K562 (cell line): ENCODE data around the gene EWSR1. TPM values are rescaled to one million over a fixed set of nuclear protein-coding genes. Genes with fewer than 3 reads are reported as not detected.

Source experiments
- ATAC-seq: fragments of 200-7000 bp; cut with Tn5 transposase; 3 replicates; pipeline ENCODE4 v1.9.1; 2020; ENCODE audit warnings: moderate library complexity
- BruUV-seq: library from RNA; stranded (reverse); fragments of 400-500 nt; replicated peaks from 2 replicates; lab custom pipeline; 2021; lab: Mats Ljungman, UMichigan
- CTCF ChIA-PET: fragments of 300-600 bp; formaldehyde crosslinking; extraction: SDS; loops from one replicate; lab custom pipeline; 2021; ENCODE audit warnings: low intra/inter-chr PET ratio; lab: Yijun Ruan, JAX
- POLR2A ChIA-PET: fragments of 300-600, 350-650 bp; sonication (Branson Sonifier 250); formaldehyde crosslinking; extraction: SDS; loops from one replicate; lab custom pipeline; 2021; ENCODE audit warnings: antibody characterized with exemption, inconsistent platforms; lab: Yijun Ruan, JAX
- DNase-seq, 4 experiments: peaks; one replicate each; pipeline versions ENCODE4 v3.0.0 to v3.0.0-alpha.2; 2011 to 2018; ENCODE audit warnings: low spot score in 3 of 4, mixed read lengths in 3 of 4; ENCODE audit errors: extremely low read depth in 1 of 4
- FAIRE-seq: peaks from 2 replicates; lab custom pipeline; 2011; peaks lifted over from hg19 to GRCh38; lab: Jason Lieb, UNC
- H2AFZ ChIP-seq: 2 replicates; pipeline ENCODE4 v1.6.0; 2011; ENCODE audit warnings: low read depth, low read length, control low read depth, inconsistent platforms
- H3K27ac ChIP-seq: fragments of 200-600 bp; 3 replicates; pipeline ENCODE4 v1.8.0; 2011; ENCODE audit warnings: low read depth, mild to moderate bottlenecking, control low read depth, inconsistent platforms, low read length, moderate library complexity, mixed read lengths; ENCODE audit errors: extremely low read depth
- H3K27me3 ChIP-seq, 2 experiments: fragments of 300-600 bp in 1 of 2; 2 replicates in 1 of 2; 3 replicates in 1 of 2; pipeline versions ENCODE4 v1.6.0 to v1.8.0; 2011; ENCODE audit warnings: inconsistent platforms in 2 of 2, low read length in 2 of 2, mild to moderate bottlenecking in 1 of 2, mixed read lengths in 1 of 2, moderate library complexity in 1 of 2; ENCODE audit not compliant: control insufficient read depth in 2 of 2, insufficient read depth in 2 of 2
- H3K36me3 ChIP-seq: fragments of 300-600 bp; 3 replicates; pipeline ENCODE4 v1.8.0; 2011; ENCODE audit warnings: mild to moderate bottlenecking, low read length, inconsistent platforms; ENCODE audit not compliant: control insufficient read depth, insufficient read depth
- H3K4me1 ChIP-seq, 2 experiments: fragments of 200-600 bp in 1 of 2; replicated peaks in 1 of 2; 2 replicates in 1 of 2; 3 replicates in 1 of 2; pipeline versions ENCODE4 v1.5.1 to v1.8.0; 2011; ENCODE audit warnings: inconsistent platforms in 2 of 2, low read length in 2 of 2, mild to moderate bottlenecking in 1 of 2, mixed read lengths in 1 of 2, moderate library complexity in 1 of 2; ENCODE audit not compliant: control insufficient read depth in 2 of 2, insufficient read depth in 2 of 2
- H3K4me2 ChIP-seq: 2 replicates; pipeline ENCODE4 v1.6.1; 2011; ENCODE audit warnings: low read length, control low read depth, inconsistent platforms, mixed read lengths; ENCODE audit not compliant: insufficient read depth
- H3K4me3 ChIP-seq: fragments of 200-600 bp; sonication (generic), shearing (Covaris generic); 2 replicates; pipeline ENCODE4 v1.5.1; 2016; ENCODE audit warnings: control low read depth, inconsistent platforms
- H3K79me2 ChIP-seq: fragments of 200-600 bp; 3 replicates; pipeline ENCODE4 v1.8.0; 2011; ENCODE audit warnings: low read length, inconsistent platforms; ENCODE audit not compliant: control insufficient read depth, insufficient read depth
- H3K9ac ChIP-seq, 2 experiments: 2 replicates each; pipeline versions ENCODE4 v1.6.0 to v1.6.1; 2011; ENCODE audit warnings: low read depth in 2 of 2, low read length in 2 of 2, control low read depth in 1 of 2, inconsistent platforms in 1 of 2, mild to moderate bottlenecking in 1 of 2, mixed read lengths in 1 of 2; ENCODE audit not compliant: insufficient read depth in 1 of 2
- H3K9me1 ChIP-seq: one replicate; pipeline ENCODE4 v1.6.0; 2011; ENCODE audit warnings: inconsistent platforms, mild to moderate bottlenecking, low read length, moderate library complexity; ENCODE audit not compliant: control insufficient read depth, insufficient read depth
- H3K9me3 ChIP-seq: replicated peaks from 2 replicates; pipeline ENCODE4 v1.5.1; 2011; ENCODE audit warnings: low read depth, low read length, inconsistent platforms; ENCODE audit not compliant: control insufficient read depth, insufficient read depth
- H4K20me1 ChIP-seq: replicated peaks from 2 replicates; pipeline ENCODE4 v1.6.1; 2011; ENCODE audit warnings: low read length, inconsistent platforms, mixed read lengths; ENCODE audit not compliant: control insufficient read depth, insufficient read depth
- WGBS: fragments of 100-300 bp; shearing (Covaris generic); methylation state at CpG from one replicate; pipeline ENCODE4 v1.1.6; 2016; ENCODE audit warnings: low coverage, mixed read lengths; ENCODE audit not compliant: insufficient coverage; ENCODE audit errors: missing lambda C conversion rate; 5-methylcytosine and 5-hydroxymethylcytosine counted together
- in situ Hi-C: fragments of 300-500 bp; cut with MboI; formaldehyde crosslinking; loops from 4 replicates; pipeline ENCODE4 v1.15.0; 2018; ENCODE audit warnings: inconsistent platforms, mixed read lengths
- intact Hi-C: fragments of 100-400 bp; cut with micrococcal nuclease; formaldehyde crosslinking; loops from 2 replicates; pipeline ENCODE4 v1.14.2; 2022
- polyA plus RNA-seq, 8 experiments: library from polyadenylated mRNA; depleted of rRNA in 4 of 8; stranded (reverse) in 5 of 8; unstranded in 3 of 8; fragments of >200 nt; fragmentation: Nextera tagmentation in 2 of 8; fragmentation: Illumina TruSeq in 1 of 8; extraction: Ambion mirVana in 2 of 8; extraction: Trizol in 1 of 8; gene quantifications; 2 replicates each; pipeline versions ENCODE4 v1.2.1 to v1.2.3, GENCODE V29; 2011 to 2014; ENCODE audit warnings: inconsistent platforms in 1 of 8, missing spikeins in 1 of 8
- total RNA-seq, 7 experiments: library from RNA; depleted of rRNA in 6 of 7; stranded (reverse); fragments of >200 nt in 6 of 7; fragmentation: Illumina TruSeq in 2 of 7; extraction: Trizol in 2 of 7; gene quantifications; 2 replicates each; pipeline versions ENCODE4 v1.2.1 to v1.2.3, GENCODE V29; 2011 to 2021; ENCODE audit warnings: low replicate concordance in 1 of 7
- TF ChIP-seq, protein P1 (sequence below), 2 experiments: IDR thresholded peaks; 2 replicates each; pipeline ENCODE4 v1.6.1; 2011; ENCODE audit warnings: borderline replicate concordance in 1 of 2, control low read depth in 1 of 2, low read depth in 1 of 2, low read length in 1 of 2, mild to moderate bottlenecking in 1 of 2, mixed read lengths in 1 of 2, moderate library complexity in 1 of 2; ENCODE audit not compliant: insufficient read depth in 1 of 2, insufficient read length in 1 of 2, poor library complexity in 1 of 2, severe bottlenecking in 1 of 2; ENCODE audit errors: extremely low read depth in 1 of 2
- TF ChIP-seq, protein P2 (sequence below), 3 experiments: fragments of 200-800 bp in 1 of 3; sonication (Bioruptor generic) in 1 of 3; sonication (generic) in 1 of 3; formaldehyde crosslinking in 1 of 3; IDR thresholded peaks; 2 replicates each; pipeline versions ENCODE4 v1.6.1 to v1.8.0; 2016 to 2022; ENCODE audit warnings: mild to moderate bottlenecking in 2 of 3, missing compliant biosample characterization in 2 of 3, missing genetic modification characterization in 2 of 3, missing genetic modification reagents in 1 of 3
- TF ChIP-seq, protein P3 (sequence below): sonication (generic); formaldehyde crosslinking; IDR thresholded peaks from 2 replicates; pipeline ENCODE4 v1.8.0; 2023; ENCODE audit warnings: mild to moderate bottlenecking, missing genetic modification reagents

Gene EWSR1
- total and polyA plus RNA-seq, 9 of the 15 experiments (the other 6 are each of a cell fraction or from before 2014, with no cell fraction given): 83.3 to 450 (median 239) TPM

GRCh38 chr22:29316141-29316828 lies 48.2 kb downstream of the EWSR1 start:
- no peak overlapping the region for H3K4me3 ChIP-seq
- no peaks in the 10 kb centered on the region for H3K27me3 ChIP-seq
- no peak for ATAC-seq
- H4K20me1 ChIP-seq: no peaks in the 10 kb centered on the region
- ChIA-PET CTCF (interaction anchor here (0.6 kb wide), 1 partner anchor 58 kb away, joined by 3 read pairs; no protein-coding TSS in a partner anchor), POLR2A (no interaction called here)
- H3K4me1 ChIP-seq: peaks cover 0 to 38% of the 10 kb centered on the region in 2 experiments; a peak in 2 of 5 replicates
- no peak overlapping the region for H3K4me2 ChIP-seq
- no peak for DNase-seq
- no peaks in the 10 kb centered on the region for H3K79me2 ChIP-seq
- H3K9me1 ChIP-seq: no peaks in the 10 kb centered on the region
- 50% methylated on average over 14 of the region's 18 CpGs for WGBS
- H3K9me3 ChIP-seq: no peaks in the 10 kb centered on the region
- H3K36me3 ChIP-seq: 0 out of 3 replicates have a peak, but pooled peaks cover 2% of the 10 kb centered on the region
- intact Hi-C loops (no loop called here), in situ Hi-C loops (no loop called here)
- BruUV-seq: no TSS peak
- FAIRE-seq: no peak
- H3K9ac ChIP-seq: no peak overlapping the region
- no peak overlapping the region for H3K27ac ChIP-seq
- no peak overlapping the region for H2AFZ ChIP-seq
- TF ChIP-seq, protein P1, sequence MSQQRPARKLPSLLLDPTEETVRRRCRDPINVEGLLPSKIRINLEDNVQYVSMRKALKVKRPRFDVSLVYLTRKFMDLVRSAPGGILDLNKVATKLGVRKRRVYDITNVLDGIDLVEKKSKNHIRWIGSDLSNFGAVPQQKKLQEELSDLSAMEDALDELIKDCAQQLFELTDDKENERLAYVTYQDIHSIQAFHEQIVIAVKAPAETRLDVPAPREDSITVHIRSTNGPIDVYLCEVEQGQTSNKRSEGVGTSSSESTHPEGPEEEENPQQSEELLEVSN (IDR thresholded peaks at IDR 0.05; ENCODE audit: borderline replicate concordance in 1 of 2, extremely low read depth in 1 of 2, insufficient read depth in 1 of 2, insufficient read length in 1 of 2, low read depth in 1 of 2, low read length in 1 of 2, poor library complexity in 1 of 2, severe bottlenecking in 1 of 2): peak in 1 of 2 experiments; percentile 18
- TF ChIP-seq, protein P2, sequence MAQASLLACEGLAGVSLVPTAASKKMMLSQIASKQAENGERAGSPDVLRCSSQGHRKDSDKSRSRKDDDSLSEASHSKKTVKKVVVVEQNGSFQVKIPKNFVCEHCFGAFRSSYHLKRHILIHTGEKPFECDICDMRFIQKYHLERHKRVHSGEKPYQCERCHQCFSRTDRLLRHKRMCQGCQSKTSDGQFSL (CRISPR knock-in tag; IDR thresholded peaks at IDR 0.05): peak; percentile 20; the same call in 1 of the 2 replicates
- TF ChIP-seq, protein P2 (tag; IDR thresholded peaks at IDR 0.05): no peak
- TF ChIP-seq, protein P3, sequence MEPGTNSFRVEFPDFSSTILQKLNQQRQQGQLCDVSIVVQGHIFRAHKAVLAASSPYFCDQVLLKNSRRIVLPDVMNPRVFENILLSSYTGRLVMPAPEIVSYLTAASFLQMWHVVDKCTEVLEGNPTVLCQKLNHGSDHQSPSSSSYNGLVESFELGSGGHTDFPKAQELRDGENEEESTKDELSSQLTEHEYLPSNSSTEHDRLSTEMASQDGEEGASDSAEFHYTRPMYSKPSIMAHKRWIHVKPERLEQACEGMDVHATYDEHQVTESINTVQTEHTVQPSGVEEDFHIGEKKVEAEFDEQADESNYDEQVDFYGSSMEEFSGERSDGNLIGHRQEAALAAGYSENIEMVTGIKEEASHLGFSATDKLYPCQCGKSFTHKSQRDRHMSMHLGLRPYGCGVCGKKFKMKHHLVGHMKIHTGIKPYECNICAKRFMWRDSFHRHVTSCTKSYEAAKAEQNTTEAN (CRISPR knock-in tag): no peak
